ENCODE measurements around the gene CFAP298.

CFAP298 gene

DNA sequence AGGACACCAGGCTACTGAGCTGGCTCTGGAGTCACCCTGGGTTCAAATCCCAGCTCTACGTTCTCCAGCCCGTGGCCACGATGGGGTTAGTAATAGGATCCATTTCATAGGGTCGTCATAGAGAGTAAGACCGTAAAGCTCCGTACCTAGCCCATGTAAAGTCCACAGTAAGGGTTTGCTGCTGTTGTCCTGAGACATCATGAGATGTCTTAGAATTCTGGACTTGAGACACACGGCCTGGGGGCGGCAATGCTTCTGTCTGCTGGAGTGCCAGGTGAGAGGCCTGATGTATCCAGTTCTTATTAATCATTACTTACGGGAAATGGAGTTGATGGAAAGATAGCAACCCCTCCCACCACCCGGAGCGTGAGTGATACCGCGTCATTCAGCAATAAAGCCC, 30.4 kb downstream of the CFAP298 start:
- no peaks in the 10 kb centered on the region for H3K9me3 ChIP-seq (ENCODE audit: control insufficient read depth, insufficient read depth, low read length)
- no peaks in the 10 kb centered on the region for H3K36me3 ChIP-seq (ENCODE audit: control insufficient read depth, insufficient read depth, low read length)
- WGBS (ENCODE audit: insufficient coverage, insufficient read length): no CpG with 5 or more reads among the region's 13 CpGs
- no peak overlapping the region for H3K4me3 ChIP-seq (ENCODE audit: low read length)
- DNase-seq (ENCODE audit: low read depth, low spot score): no peak
- no peaks in the 10 kb centered on the region for H3K27me3 ChIP-seq (ENCODE audit: control insufficient read depth, insufficient read depth, low read length)
- no peak overlapping the region for H3K27ac ChIP-seq (ENCODE audit: low read length)
- H3K4me1 ChIP-seq (ENCODE audit: control insufficient read depth, insufficient read depth, low read length): no peaks in the 10 kb centered on the region

- no CpG with 5 or more reads among the region's 13 CpGs for WGBS (ENCODE audit: insufficient coverage, insufficient read length)
These were observed 31.2 kb downstream of the CFAP298 start for GRCh38 chr21:32580949-32581348.

DNA sequence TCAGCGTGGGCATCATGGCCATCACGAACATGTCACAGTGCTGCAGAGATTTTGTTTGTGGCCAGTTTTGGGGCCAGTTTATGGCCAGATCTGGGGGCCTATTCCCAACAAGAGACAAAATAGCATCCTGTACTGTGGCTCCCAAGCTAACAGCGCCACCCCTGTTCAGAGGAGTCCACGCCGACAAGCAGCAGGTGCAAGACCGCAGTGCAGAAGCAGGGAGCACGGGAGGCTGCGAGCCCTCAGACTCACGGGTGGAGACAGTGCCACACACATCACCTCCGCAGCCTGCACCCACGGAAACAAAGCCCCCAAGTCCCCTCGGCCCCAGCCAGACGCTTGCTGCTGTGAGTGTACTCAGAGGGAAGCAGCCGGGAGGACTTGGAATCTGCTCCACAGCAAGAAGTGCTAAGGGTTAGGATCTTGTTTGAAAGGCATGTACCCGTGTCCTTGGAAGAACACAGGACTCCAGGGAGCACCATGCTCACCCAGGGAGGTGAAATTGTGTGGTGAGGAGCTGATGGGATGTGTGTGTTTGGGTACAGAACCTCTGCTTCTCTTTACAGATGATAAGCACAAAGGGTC, 34.0 kb downstream of the CFAP298 start:
- no peaks in the 10 kb centered on the region for H3K36me3 ChIP-seq (ENCODE audit: control insufficient read depth, insufficient read depth, low read length)
- no peaks in the 10 kb centered on the region for H3K27me3 ChIP-seq (ENCODE audit: control insufficient read depth, insufficient read depth, low read length)
- no peak overlapping the region for H3K27ac ChIP-seq (ENCODE audit: low read length)
- H3K4me3 ChIP-seq (ENCODE audit: low read length): no peak overlapping the region
- no CpG with 5 or more reads among the region's 15 CpGs for WGBS (ENCODE audit: insufficient coverage, insufficient read length)
- no peak for DNase-seq (ENCODE audit: low read depth, low spot score)
- no peaks in the 10 kb centered on the region for H3K9me3 ChIP-seq (ENCODE audit: control insufficient read depth, insufficient read depth, low read length)
- H3K4me1 ChIP-seq (ENCODE audit: control insufficient read depth, insufficient read depth, low read length): no peaks in the 10 kb centered on the region

More at GRCh38 chr21:32580949-32581348, 31.2 kb downstream of the CFAP298 start:
- DNase-seq (ENCODE audit: low read depth, low spot score): no peak
- Histone ChIP-seq H3K4me3 (ENCODE audit: low read length) (no peak overlapping the region), H3K36me3 (ENCODE audit: control insufficient read depth, insufficient read depth, low read length) (no peaks in the 10 kb centered on the region), H3K27ac (ENCODE audit: low read length) (no peak overlapping the region), H3K27me3 (ENCODE audit: control insufficient read depth, insufficient read depth, low read length) (no peaks in the 10 kb centered on the region), H3K4me1 (ENCODE audit: control insufficient read depth, insufficient read depth, low read length) (no peaks in the 10 kb centered on the region), H3K9me3 (ENCODE audit: control insufficient read depth, insufficient read depth, low read length) (no peaks in the 10 kb centered on the region)

DNA sequence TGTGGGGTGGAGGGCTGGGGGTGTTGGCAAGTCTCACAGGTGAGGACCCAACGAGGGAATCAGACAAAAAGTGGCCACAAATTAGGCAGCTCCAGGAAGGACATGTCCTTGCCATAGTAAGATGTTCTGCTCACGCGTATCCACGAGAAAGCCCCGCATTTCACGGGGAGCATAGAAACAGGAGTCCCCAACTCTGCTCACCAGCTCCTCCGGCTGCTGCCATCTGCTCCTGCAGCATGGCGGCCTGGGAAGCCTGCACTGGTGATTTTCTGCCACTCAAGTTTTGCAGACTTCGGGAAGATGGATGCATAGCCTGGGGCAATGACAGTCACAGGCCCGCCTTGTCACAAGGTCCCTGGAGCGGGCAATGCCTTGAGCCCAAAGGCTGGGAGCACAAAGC, 36.2 kb downstream of the CFAP298 start:
- WGBS (ENCODE audit: insufficient coverage, insufficient read length): no CpG with 5 or more reads among the region's 11 CpGs
- Histone ChIP-seq H3K27me3 (ENCODE audit: control insufficient read depth, insufficient read depth, low read length) (no peaks in the 10 kb centered on the region), H3K36me3 (ENCODE audit: control insufficient read depth, insufficient read depth, low read length) (no peaks in the 10 kb centered on the region), H3K4me3 (ENCODE audit: low read length) (no peak overlapping the region), H3K9me3 (ENCODE audit: control insufficient read depth, insufficient read depth, low read length) (no peaks in the 10 kb centered on the region), H3K4me1 (ENCODE audit: control insufficient read depth, insufficient read depth, low read length) (no peaks in the 10 kb centered on the region), H3K27ac (ENCODE audit: low read length) (no peak overlapping the region)
- no peak for DNase-seq (ENCODE audit: low read depth, low spot score)

GRCh38 chr21:32574946-32575925, 36.9 kb downstream of the CFAP298 start:
- Histone ChIP-seq H3K27ac (ENCODE audit: low read length) (no peak overlapping the region), H3K27me3 (ENCODE audit: control insufficient read depth, insufficient read depth, low read length) (no peaks in the 10 kb centered on the region), H3K4me1 (ENCODE audit: control insufficient read depth, insufficient read depth, low read length) (no peaks in the 10 kb centered on the region), H3K36me3 (ENCODE audit: control insufficient read depth, insufficient read depth, low read length) (no peaks in the 10 kb centered on the region), H3K9me3 (ENCODE audit: control insufficient read depth, insufficient read depth, low read length) (no peaks in the 10 kb centered on the region), H3K4me3 (ENCODE audit: low read length) (no peak overlapping the region)
- DNase-seq (ENCODE audit: low read depth, low spot score): no peak
- WGBS (ENCODE audit: insufficient coverage, insufficient read length): no CpG with 5 or more reads among the region's 26 CpGs

DNA sequence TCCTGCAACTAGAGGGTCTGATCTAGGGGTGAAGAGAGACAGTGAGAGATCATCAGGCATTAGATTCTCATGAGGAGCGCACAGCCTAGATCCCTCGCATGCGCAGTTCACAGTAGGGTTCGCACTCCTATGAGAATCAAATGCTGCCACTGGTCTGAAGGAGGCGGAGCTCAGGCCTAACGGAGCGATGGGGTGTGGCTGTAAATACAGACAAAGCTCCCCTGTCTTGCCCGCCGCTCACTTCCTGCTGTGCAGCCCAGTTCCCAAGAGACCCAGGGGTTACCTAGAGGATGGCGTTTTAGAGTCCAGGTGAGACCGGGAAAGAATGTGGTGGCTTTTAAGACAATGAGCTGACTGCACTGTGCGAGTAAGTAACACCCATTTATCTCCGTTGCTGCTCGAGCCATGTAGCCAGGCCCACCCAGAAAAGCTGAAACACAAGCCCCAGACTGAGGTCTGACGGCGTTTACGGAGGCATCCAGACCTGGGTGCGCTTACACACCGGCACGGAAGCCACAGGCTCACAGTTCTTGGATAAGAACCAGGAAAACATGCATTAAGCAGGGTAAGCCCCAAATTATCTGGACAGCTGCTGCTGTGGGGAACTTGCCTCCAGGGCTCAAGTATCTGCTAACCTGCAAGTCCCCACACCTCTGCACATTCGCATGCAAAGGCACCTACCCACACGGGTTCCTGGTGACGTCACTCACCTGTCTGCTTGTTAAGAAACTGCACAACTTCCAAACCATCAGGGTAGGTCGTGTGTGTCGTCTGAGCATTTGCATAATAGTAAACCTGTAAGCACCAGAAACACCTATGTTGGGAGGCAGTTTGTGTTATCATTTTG, 39.4 kb downstream of the CFAP298 start:
- Histone ChIP-seq H3K27ac (ENCODE audit: low read length) (no peak overlapping the region), H3K36me3 (ENCODE audit: control insufficient read depth, insufficient read depth, low read length) (no peaks in the 10 kb centered on the region), H3K4me1 (ENCODE audit: control insufficient read depth, insufficient read depth, low read length) (no peaks in the 10 kb centered on the region), H3K27me3 (ENCODE audit: control insufficient read depth, insufficient read depth, low read length) (no peaks in the 10 kb centered on the region), H3K9me3 (ENCODE audit: control insufficient read depth, insufficient read depth, low read length) (no peaks in the 10 kb centered on the region), H3K4me3 (ENCODE audit: low read length) (no peak overlapping the region)
- DNase-seq (ENCODE audit: low read depth, low spot score): no peak
- WGBS (ENCODE audit: insufficient coverage, insufficient read length): no CpG with 5 or more reads among the region's 25 CpGs

- no peak for DNase-seq (ENCODE audit: low read depth, low spot score)
- no peak overlapping the region for H3K4me3 ChIP-seq (ENCODE audit: low read length)
- no CpG with 5 or more reads among the region's 3 CpGs for WGBS (ENCODE audit: insufficient coverage, insufficient read length)
- H3K36me3 ChIP-seq (ENCODE audit: control insufficient read depth, insufficient read depth, low read length): no peaks in the 10 kb centered on the region
- no peaks in the 10 kb centered on the region for H3K27me3 ChIP-seq (ENCODE audit: control insufficient read depth, insufficient read depth, low read length)
- H3K9me3 ChIP-seq (ENCODE audit: control insufficient read depth, insufficient read depth, low read length): no peaks in the 10 kb centered on the region
- 0 out of 2 replicates have a peak, but pooled peaks cover 1% of the 10 kb centered on the region for H3K4me1 ChIP-seq (ENCODE audit: control insufficient read depth, insufficient read depth, low read length)
- H3K27ac ChIP-seq (ENCODE audit: low read length): no peak overlapping the region
These were observed 41.7 kb downstream of the CFAP298 start for GRCh38 chr21:32570456-32570855.

- H3K27ac ChIP-seq (ENCODE audit: low read length): no peak overlapping the region
- H3K9me3 ChIP-seq (ENCODE audit: control insufficient read depth, insufficient read depth, low read length): no peaks in the 10 kb centered on the region
- 0 out of 2 replicates have a peak, but pooled peaks cover 1% of the 10 kb centered on the region for H3K4me1 ChIP-seq (ENCODE audit: control insufficient read depth, insufficient read depth, low read length)
- no peaks in the 10 kb centered on the region for H3K27me3 ChIP-seq (ENCODE audit: control insufficient read depth, insufficient read depth, low read length)
- peak overlapping the region; percentile 47; the same call in 1 of the 2 replicates for H3K4me3 ChIP-seq (ENCODE audit: low read length)
- WGBS (ENCODE audit: insufficient coverage, insufficient read length): no CpG with 5 or more reads among the region's 61 CpGs
- H3K36me3 ChIP-seq (ENCODE audit: control insufficient read depth, insufficient read depth, low read length): no peaks in the 10 kb centered on the region
- DNase-seq (ENCODE audit: low read depth, low spot score): no peak
These were observed 42.6 kb downstream of the CFAP298 start for GRCh38 chr21:32569261-32570230.

GRCh38 chr21:32567626-32568025, 44.6 kb downstream of the CFAP298 start:
- H3K4me1 ChIP-seq (ENCODE audit: control insufficient read depth, insufficient read depth, low read length): 0 out of 2 replicates have a peak, but pooled peaks cover 1% of the 10 kb centered on the region
- no peaks in the 10 kb centered on the region for H3K36me3 ChIP-seq (ENCODE audit: control insufficient read depth, insufficient read depth, low read length)
- no peak for DNase-seq (ENCODE audit: low read depth, low spot score)
- no peak overlapping the region for H3K27ac ChIP-seq (ENCODE audit: low read length)
- H3K27me3 ChIP-seq (ENCODE audit: control insufficient read depth, insufficient read depth, low read length): no peaks in the 10 kb centered on the region
- WGBS (ENCODE audit: insufficient coverage, insufficient read length): no CpG with 5 or more reads among the region's 8 CpGs
- H3K9me3 ChIP-seq (ENCODE audit: control insufficient read depth, insufficient read depth, low read length): no peaks in the 10 kb centered on the region
- H3K4me3 ChIP-seq (ENCODE audit: low read length): no peak overlapping the region

All from iPS DF 6.9 (cell line).